NCI-H2081 treated with DMSO at 0.1 percent for 48 hours (cell line): ENCODE measurements around the gene FBXL3.
A peak's percentile ranks its signal among the peaks of the same experiment; 100 is the strongest.
"Not testable (repeated sequence)": the region's sequence is repeated elsewhere in the genome, so short reads cannot be mapped to it uniquely, and the experiment has no call there.

ENCODE experiments used
- DNase-seq: peaks from one replicate; lab custom pipeline; 2025; lab: John Stamatoyannopoulos, UW

FBXL3 gene

GRCh38 chr13:77026255-77026860 lies 601 bp downstream of the FBXL3 start:
- no peak for DNase-seq

GRCh38 chr13:77022341-77022740 lies 4.6 kb downstream of the FBXL3 start:
- DNase-seq = no peak

GRCh38 chr13:77019756-77020155 lies 7.2 kb downstream of the FBXL3 start:
- DNase-seq = no peak

- DNase-seq = no peak
These were observed 9.9 kb downstream of the FBXL3 start for GRCh38 chr13:77016888-77017623.

GRCh38 chr13:77016251-77016812 lies 10.6 kb downstream of the FBXL3 start:
- no peak for DNase-seq

- DNase-seq = no peak
These were observed 11.9 kb downstream of the FBXL3 start for GRCh38 chr13:77014906-77015685.

GRCh38 chr13:77013853-77014542 lies 13.0 kb downstream of the FBXL3 start:
- DNase-seq = no peak

- DNase-seq = not testable (repeated sequence)
These were observed 17.2 kb downstream of the FBXL3 start for GRCh38 chr13:77009719-77010118.

GRCh38 chr13:77009011-77009410 lies 17.9 kb downstream of the FBXL3 start:
- DNase-seq = no peak

- DNase-seq = not testable (repeated sequence)
These were observed 18.6 kb downstream of the FBXL3 start for GRCh38 chr13:77008337-77008736.

- no peak for DNase-seq
These were observed 24.3 kb downstream of the FBXL3 start for GRCh38 chr13:77002590-77003190.

GRCh38 chr13:77001963-77002587 lies 24.9 kb downstream of the FBXL3 start:
- no peak for DNase-seq

- no peak for DNase-seq
These were observed 25.4 kb downstream of the FBXL3 start for GRCh38 chr13:77001540-77001939.

GRCh38 chr13:77000475-77000874 lies 26.5 kb downstream of the FBXL3 start:
- DNase-seq = no peak

GRCh38 chr13:76994281-76994680 lies 32.7 kb downstream of the FBXL3 start:
- DNase-seq = no peak

GRCh38 chr13:76993473-76993872 lies 33.5 kb downstream of the FBXL3 start:
- DNase-seq = no peak

GRCh38 chr13:76993021-76993420 lies 33.9 kb downstream of the FBXL3 start:
- no peak for DNase-seq

GRCh38 chr13:76992548-76993001 lies 34.4 kb downstream of the FBXL3 start:
- no peak for DNase-seq

GRCh38 chr13:76991796-76992547 lies 35.0 kb downstream of the FBXL3 start, which contains the start of gene CLN5:
Gene CLN5, plus strand, starts transcription at chr13:76992081. Its CDS starts 18 bp downstream, at chr13:76992099.
- DNase-seq = peak; percentile 58

GRCh38 chr13:76991432-76991795 lies 35.5 kb downstream of the FBXL3 start:
- no peak for DNase-seq
